Effector memory CD4-positive, alpha-beta T cell (primary cell): ENCODE measurements around the gene LGALS9B.
"Not testable (repeated sequence)": the region's sequence is repeated elsewhere in the genome, so short reads cannot be mapped to it uniquely, and the experiment has no call there.

ENCODE experiments used
- DNase-seq, 3 donors: peaks; one replicate each; pipeline ENCODE4 v3.0.0-alpha.2; 2020
- H3K27ac ChIP-seq: 2 replicates; pipeline ENCODE4 v1.7.0; 2013; ENCODE audit warnings: mild to moderate bottlenecking, low read length, moderate library complexity; ENCODE audit not compliant: insufficient read depth, poor library complexity, severe bottlenecking
- H3K27me3 ChIP-seq: replicated peaks from 2 replicates; pipeline ENCODE4 v1.7.0; 2013; ENCODE audit warnings: mild to moderate bottlenecking, low read length; ENCODE audit not compliant: insufficient read depth, control insufficient read depth, poor library complexity, severe bottlenecking
- H3K36me3 ChIP-seq: 2 replicates; pipeline ENCODE4 v1.7.0; 2013; ENCODE audit warnings: mild to moderate bottlenecking, low read length, moderate library complexity; ENCODE audit not compliant: control insufficient read depth, insufficient read depth
- H3K4me1 ChIP-seq: 2 replicates; pipeline ENCODE4 v1.7.0; 2013; ENCODE audit warnings: low read length, mild to moderate bottlenecking; ENCODE audit not compliant: control insufficient read depth, insufficient read depth, poor library complexity, severe bottlenecking
- H3K4me3 ChIP-seq: 2 replicates; pipeline ENCODE4 v1.7.0; 2013; ENCODE audit warnings: low read length, low read depth, mild to moderate bottlenecking; ENCODE audit not compliant: insufficient read depth, poor library complexity, severe bottlenecking
- H3K9me3 ChIP-seq: 2 replicates; pipeline ENCODE4 v1.7.0; 2013; ENCODE audit warnings: mild to moderate bottlenecking, low read length, moderate library complexity; ENCODE audit not compliant: control insufficient read depth
- total RNA-seq, 3 donors: gene quantifications; one replicate each; lab custom pipeline; 2026; lab: John Stamatoyannopoulos, UW

Gene LGALS9B
- total RNA-seq = 0 to 1.2 (median 0.09) reads per million in 3 donors

GRCh38 chr17:20467447-20467846 is at the start of gene LGALS9B:
Gene LGALS9B, minus strand, starts transcription at chr17:20467539. Its CDS starts 69 bp downstream, at chr17:20467470.
- not testable (repeated sequence) for H3K36me3 ChIP-seq, H3K4me3 ChIP-seq, DNase-seq, H3K27ac ChIP-seq, H3K9me3 ChIP-seq, H3K27me3 ChIP-seq, H3K4me1 ChIP-seq

- H3K27ac ChIP-seq, H3K36me3 ChIP-seq, H3K9me3 ChIP-seq, H3K4me1 ChIP-seq, H3K27me3 ChIP-seq, H3K4me3 ChIP-seq, DNase-seq: not testable (repeated sequence)
Measured at GRCh38 chr17:20516986-20517385, 49.6 kb upstream of the LGALS9B start.

- not testable (repeated sequence) for H3K4me3 ChIP-seq, H3K36me3 ChIP-seq, H3K9me3 ChIP-seq, H3K27ac ChIP-seq, H3K4me1 ChIP-seq, DNase-seq, H3K27me3 ChIP-seq
Measured at GRCh38 chr17:20515099-20515498, 47.8 kb upstream of the LGALS9B start.

- DNase-seq, H3K4me3 ChIP-seq, H3K27ac ChIP-seq, H3K36me3 ChIP-seq, H3K27me3 ChIP-seq, H3K9me3 ChIP-seq, H3K4me1 ChIP-seq: not testable (repeated sequence)
Measured at GRCh38 chr17:20513539-20513938, 46.2 kb upstream of the LGALS9B start.

DNA sequence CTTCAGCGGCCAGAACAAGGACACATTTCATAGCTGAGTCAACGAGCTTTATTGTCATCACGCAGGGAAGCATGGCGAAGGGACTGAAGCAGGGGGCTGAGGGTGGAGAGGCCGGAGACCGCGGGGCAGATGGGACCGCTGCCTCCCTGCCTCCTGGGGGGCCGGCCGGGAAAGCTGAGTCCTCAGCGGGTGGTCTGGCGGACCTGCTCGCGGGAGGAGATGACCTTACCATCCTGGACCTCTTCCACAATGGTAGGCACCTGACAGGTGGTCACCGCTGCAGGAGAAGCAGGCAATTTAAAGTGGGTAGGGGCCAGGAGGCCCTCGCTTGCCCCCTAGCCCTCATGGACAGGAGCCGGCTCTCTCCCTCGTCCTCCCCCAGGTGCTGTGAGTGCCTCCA is 45.0 kb upstream of the LGALS9B start:
- not testable (repeated sequence) for DNase-seq, H3K9me3 ChIP-seq, H3K27ac ChIP-seq, H3K4me1 ChIP-seq, H3K4me3 ChIP-seq, H3K36me3 ChIP-seq, H3K27me3 ChIP-seq

GRCh38 chr17:20511778-20512177 is 44.4 kb upstream of the LGALS9B start:
- H3K27me3 ChIP-seq, H3K9me3 ChIP-seq, H3K4me3 ChIP-seq, DNase-seq, H3K27ac ChIP-seq, H3K4me1 ChIP-seq, H3K36me3 ChIP-seq: not testable (repeated sequence)

DNA sequence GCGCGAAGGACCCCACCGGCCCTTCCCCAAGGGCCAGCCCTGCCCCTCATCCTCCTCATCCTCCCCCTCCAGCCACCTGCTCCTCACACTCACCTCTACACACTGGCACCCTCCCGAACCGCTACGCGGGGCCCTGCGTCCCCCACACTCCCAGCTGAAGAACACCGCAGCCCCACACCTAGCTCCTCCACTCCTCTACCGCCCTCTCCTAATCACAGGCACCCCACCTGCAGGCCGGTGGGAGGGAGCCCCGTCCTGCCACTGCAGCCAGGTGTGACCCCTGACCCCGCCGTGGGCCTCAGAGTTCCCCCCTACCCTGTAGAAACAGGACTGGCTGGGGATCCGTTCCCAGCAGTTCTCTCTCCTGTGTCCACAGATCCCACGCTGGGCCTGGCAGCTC is 38.0 kb upstream of the LGALS9B start:
- DNase-seq, H3K36me3 ChIP-seq: not testable (repeated sequence)

DNA sequence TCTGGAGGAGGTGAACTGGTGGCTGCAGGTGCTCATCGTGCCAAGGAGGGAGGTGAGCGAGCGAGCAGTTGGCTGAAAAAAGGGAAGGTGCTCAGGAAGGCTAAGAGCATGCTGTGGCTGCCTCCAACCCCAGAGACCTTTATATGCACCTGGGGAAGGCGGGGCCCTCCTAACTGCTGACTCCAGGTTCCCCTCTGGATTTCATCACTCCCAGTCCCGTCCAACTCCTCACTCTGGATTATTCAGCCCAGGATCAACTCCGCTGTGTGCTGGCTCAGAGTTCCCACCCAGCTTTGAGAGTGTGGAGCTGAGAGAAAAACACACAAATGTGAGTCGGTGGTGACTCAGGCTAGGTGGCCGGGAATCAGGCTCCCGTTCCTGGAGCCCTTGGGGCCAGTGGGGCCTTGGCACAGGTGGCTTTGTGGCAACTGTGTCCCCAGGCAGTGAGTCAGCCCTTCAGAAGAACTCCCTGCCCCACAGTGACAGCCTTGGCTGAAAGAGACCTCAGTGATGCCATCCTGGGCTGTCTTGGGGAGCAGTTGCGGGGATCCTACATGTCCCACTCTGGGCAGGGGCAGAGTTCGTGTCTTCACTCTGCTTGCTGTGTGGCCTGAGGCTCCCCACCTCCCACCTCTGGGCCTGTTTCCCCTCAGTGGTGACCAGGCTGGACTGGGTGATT is 37.2 kb upstream of the LGALS9B start:
- H3K9me3 ChIP-seq, H3K4me3 ChIP-seq, H3K27ac ChIP-seq, H3K36me3 ChIP-seq, DNase-seq, H3K27me3 ChIP-seq, H3K4me1 ChIP-seq: not testable (repeated sequence)

More for the DNA sequence above, 38.0 kb upstream of the LGALS9B start:
- H3K9me3 ChIP-seq, H3K4me1 ChIP-seq, H3K27ac ChIP-seq, H3K27me3 ChIP-seq, H3K4me3 ChIP-seq: not testable (repeated sequence)

GRCh38 chr17:20501896-20502295 is 34.6 kb upstream of the LGALS9B start:
- not testable (repeated sequence) for H3K27ac ChIP-seq, H3K4me3 ChIP-seq, H3K9me3 ChIP-seq, H3K27me3 ChIP-seq, DNase-seq, H3K36me3 ChIP-seq, H3K4me1 ChIP-seq

DNA sequence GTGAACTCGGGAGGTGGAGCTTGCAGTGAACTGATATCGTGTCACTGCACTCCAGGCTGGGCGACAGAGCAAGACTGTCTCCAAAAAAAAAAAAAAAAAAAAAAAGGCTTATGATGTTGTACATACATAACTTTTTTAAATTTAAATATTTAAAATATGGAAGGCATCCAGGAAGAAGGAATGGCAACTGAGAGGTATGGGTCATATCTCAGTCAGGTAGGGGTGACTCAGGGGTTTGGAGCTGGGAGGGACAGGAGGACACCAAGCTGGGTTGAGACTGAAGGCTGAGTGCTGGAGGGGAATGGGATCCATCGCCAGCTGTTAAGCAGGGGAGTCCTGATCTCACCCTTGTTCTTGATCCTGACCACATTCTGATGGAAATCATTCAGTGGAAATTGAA is 33.0 kb upstream of the LGALS9B start:
- H3K9me3 ChIP-seq, DNase-seq: not testable (repeated sequence)

More for the DNA sequence above, 33.0 kb upstream of the LGALS9B start:
- H3K4me1 ChIP-seq, H3K27me3 ChIP-seq, H3K27ac ChIP-seq, H3K4me3 ChIP-seq, H3K36me3 ChIP-seq: not testable (repeated sequence)
